CD14-positive monocyte (primary cell): ENCODE data around the gene MPV17. TPM values are rescaled to one million over a fixed set of nuclear protein-coding genes. Genes with fewer than 3 reads are reported as not detected.
"Not testable (repeated sequence)": the region's sequence is repeated elsewhere in the genome, so short reads cannot be mapped to it uniquely, and the experiment has no call there.

Experiments used
- DNase-seq, 3 donors: peaks; one replicate each; pipeline ENCODE4 v3.0.0-alpha.2; 2011 to 2022
- H2AFZ ChIP-seq: 2 replicates; pipeline ENCODE4 v1.6.0; 2012; ENCODE audit warnings: mild to moderate bottlenecking, low read depth, low read length, inconsistent platforms; ENCODE audit not compliant: insufficient read depth, poor library complexity, severe bottlenecking
- H3K27ac ChIP-seq, 2 donors: 1 replicate in 1 of 2; 2 replicates in 1 of 2; pipeline ENCODE4 v1.5.1; 2012 to 2013; ENCODE audit warnings: low read length in 2 of 2, control low read depth in 1 of 2, inconsistent platforms in 1 of 2, low read depth in 1 of 2, mild to moderate bottlenecking in 1 of 2
- H3K27me3 ChIP-seq, 2 donors: one replicate each; pipeline versions ENCODE4 v1.6.0 to v1.6.1; 2011 to 2013; ENCODE audit warnings: low read length in 2 of 2; ENCODE audit not compliant: control insufficient read depth in 2 of 2, insufficient read depth in 2 of 2
- H3K36me3 ChIP-seq, 2 donors: replicated peaks in 1 of 2; 1 replicate in 1 of 2; 2 replicates in 1 of 2; pipeline versions ENCODE4 v1.5.1 to v1.6.1; 2012 to 2013; ENCODE audit warnings: low read length in 2 of 2, control low read depth in 1 of 2, inconsistent platforms in 1 of 2, mild to moderate bottlenecking in 1 of 2; ENCODE audit not compliant: insufficient read depth in 2 of 2, control insufficient read depth in 1 of 2
- H3K4me1 ChIP-seq, 2 donors: 1 replicate in 1 of 2; 2 replicates in 1 of 2; pipeline versions ENCODE4 v1.5.1 to v1.6.1; 2012 to 2013; ENCODE audit warnings: low read length in 2 of 2, control low read depth in 1 of 2, inconsistent platforms in 1 of 2, mild to moderate bottlenecking in 1 of 2, moderate library complexity in 1 of 2; ENCODE audit not compliant: insufficient read depth in 2 of 2, control insufficient read depth in 1 of 2
- H3K4me2 ChIP-seq: replicated peaks from 2 replicates; pipeline ENCODE3; 2012; ENCODE audit warnings: low read length, moderate library complexity, mild to moderate bottlenecking; ENCODE audit not compliant: poor library complexity, severe bottlenecking; ENCODE audit errors: extremely low read depth
- H3K4me3 ChIP-seq, 3 experiments: fragments of 200-600 bp in 1 of 3; sonication (generic) in 1 of 3; replicated peaks in 1 of 3; 1 replicate in 2 of 3; 2 replicates in 1 of 3; pipeline ENCODE4 v1.5.1; 2011 to 2013; ENCODE audit warnings: low read length in 3 of 3, mild to moderate bottlenecking in 3 of 3, control low read depth in 2 of 3, low read depth in 2 of 3, inconsistent platforms in 1 of 3, moderate library complexity in 1 of 3
- H3K79me2 ChIP-seq: 2 replicates; pipeline ENCODE4 v1.6.0; 2012; ENCODE audit warnings: mild to moderate bottlenecking, control low read depth, inconsistent platforms, low read length, moderate library complexity; ENCODE audit not compliant: insufficient read depth
- H3K9ac ChIP-seq: 2 replicates; pipeline ENCODE4 v1.6.0; 2017; ENCODE audit warnings: low read length, mild to moderate bottlenecking; ENCODE audit not compliant: insufficient read depth, poor library complexity, severe bottlenecking
- H3K9me3 ChIP-seq, 2 donors: replicated peaks in 1 of 2; 1 replicate in 1 of 2; 2 replicates in 1 of 2; pipeline versions ENCODE4 v1.5.1 to v1.6.1; 2012 to 2013; ENCODE audit warnings: low read length in 2 of 2, control low read depth in 1 of 2; ENCODE audit not compliant: control insufficient read depth in 1 of 2, insufficient read depth in 1 of 2
- H4K20me1 ChIP-seq: 2 replicates; pipeline ENCODE4 v1.6.0; 2012; ENCODE audit warnings: mild to moderate bottlenecking, low read length, control low read depth, moderate library complexity; ENCODE audit not compliant: insufficient read depth
- H3K27ac Mint-ChIP-seq, 7 donors: one replicate each; pipeline ENCODE4 v1.8.0; 2020; ENCODE audit warnings: mild to moderate bottlenecking in 7 of 7, mixed read lengths in 7 of 7, moderate library complexity in 6 of 7, inconsistent platforms in 2 of 7
- H3K27me3 Mint-ChIP-seq, 3 donors: one replicate each; pipeline ENCODE4 v1.8.0; 2021 to 2022; ENCODE audit warnings: low read depth in 3 of 3, mild to moderate bottlenecking in 3 of 3, mixed read lengths in 3 of 3, moderate library complexity in 3 of 3, inconsistent platforms in 1 of 3
- H3K36me3 Mint-ChIP-seq, 2 donors: one replicate each; pipeline ENCODE4 v1.8.0; 2020; ENCODE audit warnings: mixed read lengths in 2 of 2, inconsistent platforms in 1 of 2, mild to moderate bottlenecking in 1 of 2
- H3K4me1 Mint-ChIP-seq: one replicate; pipeline ENCODE4 v1.8.0; 2020; ENCODE audit warnings: mild to moderate bottlenecking, mixed read lengths
- H3K4me3 Mint-ChIP-seq, 2 donors: one replicate each; pipeline ENCODE4 v1.8.0; 2020; ENCODE audit warnings: mild to moderate bottlenecking in 2 of 2, mixed read lengths in 2 of 2, moderate library complexity in 1 of 2
- H3K9me3 Mint-ChIP-seq, 7 donors: one replicate each; pipeline ENCODE4 v1.8.0; 2020 to 2022; ENCODE audit warnings: mixed read lengths in 7 of 7, mild to moderate bottlenecking in 6 of 7, moderate library complexity in 6 of 7, inconsistent platforms in 2 of 7
- CTCF ChIP-seq: fragments of 200-600 bp; IDR thresholded peaks from one replicate; pipeline ENCODE4 v1.8.0; 2022; ENCODE audit warnings: antibody characterized with exemption, mild to moderate bottlenecking
- WGBS: methylation state at CpG from one replicate; pipeline ENCODE4 v1.1.5; 2013; ENCODE audit warnings: missing lambda C conversion rate; ENCODE audit not compliant: insufficient coverage; 5-methylcytosine and 5-hydroxymethylcytosine counted together
- intact Hi-C, 2 donors: fragments of 100-400 bp; cut with micrococcal nuclease; formaldehyde crosslinking; loops; one replicate each; pipeline versions ENCODE4 v1.15.0 to v1.15.1; 2023
- polyA plus RNA-seq, 3 donors: library from polyadenylated mRNA; depleted of rRNA in 1 of 3; unstranded in 2 of 3; stranded (reverse) in 1 of 3; fragments of 300-500 nt in 2 of 3; fragments of >200 nt in 1 of 3; fragmentation: Illumina TruSeq in 2 of 3; gene quantifications; 1 replicate in 2 of 3; 2 replicates in 1 of 3; pipeline ENCODE4 v1.2.3, GENCODE V29; 2012 to 2021

MPV17 gene
- polyA plus RNA-seq, 3 donors = 136 to 160 (median 160) TPM

- no peak overlapping the region for H2AFZ ChIP-seq
- H3K4me1 Mint-ChIP-seq = peaks cover 35% of the 10 kb centered on the region
- no peak overlapping the region for H3K9ac ChIP-seq
- H3K79me2 ChIP-seq = peaks cover 28% of the 10 kb centered on the region
- H3K4me3 Mint-ChIP-seq = no peak overlapping the region
- no peak overlapping the region for H3K4me2 ChIP-seq
- H3K36me3 Mint-ChIP-seq = peaks cover 7 to 21% of the 10 kb centered on the region in 2 donors
- peak; percentile 15 to 75 (median 18) for DNase-seq
- H3K9me3 ChIP-seq = no peaks in the 10 kb centered on the region
- no peak overlapping the region for H3K4me3 ChIP-seq
- peak overlapping the region in 2 of 7 donors; percentile 24 to 38 for H3K27ac Mint-ChIP-seq
- TF ChIP-seq CTCF = no peak
- peaks cover 4 to 19% of the 10 kb centered on the region in 2 donors for H3K36me3 ChIP-seq
- peak overlapping the region in 1 of 2 donors; percentile 20 for H3K27ac ChIP-seq
- no peaks in the 10 kb centered on the region for H3K27me3 ChIP-seq
- no peaks in the 10 kb centered on the region for H3K9me3 Mint-ChIP-seq
- peaks cover 17 to 20% of the 10 kb centered on the region in 2 donors for H3K4me1 ChIP-seq
- no peaks in the 10 kb centered on the region for H3K27me3 Mint-ChIP-seq
- 65% methylated on average over 6 of the region's 8 CpGs for WGBS
- intact Hi-C loops = no loop called here
- peaks cover 3% of the 10 kb centered on the region for H4K20me1 ChIP-seq
Observed at GRCh38 chr2:27320958-27321543, 1.8 kb downstream of the MPV17 start.

- H3K4me3 Mint-ChIP-seq, H3K27ac Mint-ChIP-seq, H3K9ac ChIP-seq, H4K20me1 ChIP-seq, intact Hi-C loops, H3K9me3 Mint-ChIP-seq, H3K4me2 ChIP-seq, H3K9me3 ChIP-seq, H3K4me3 ChIP-seq, DNase-seq, H3K27me3 ChIP-seq, H3K27me3 Mint-ChIP-seq, H2AFZ ChIP-seq, H3K27ac ChIP-seq: not testable (repeated sequence)
- Mint-ChIP-seq H3K36me3 (peaks cover 11 to 26% of the 10 kb centered on the region in 2 donors), H3K4me1 (peaks cover 33% of the 10 kb centered on the region)
- WGBS = 100% methylated on average over 3 of the region's 15 CpGs
- peaks cover 28% of the 10 kb centered on the region for H3K79me2 ChIP-seq
- peaks cover 2 to 16% of the 10 kb centered on the region in 2 donors for H3K36me3 ChIP-seq
- peaks cover 17 to 20% of the 10 kb centered on the region in 2 donors for H3K4me1 ChIP-seq
Observed at GRCh38 chr2:27319839-27320238, 3.1 kb downstream of the MPV17 start.
